Nasal cavity respiratory epithelium epithelial cell of viscerocranial mucosa (primary cell): Measurements from ENCODE around the gene KRTAP6-2. TPM values are rescaled to one million over a fixed set of nuclear protein-coding genes. Genes with fewer than 3 reads are reported as not detected.

ENCODE experiments used
- total RNA-seq: library from RNA; depleted of rRNA; stranded (reverse); fragments of >200 nt; gene quantifications from 2 replicates; pipeline ENCODE4 v1.2.3, GENCODE V29; 2014

KRTAP6-2 gene, protein sequence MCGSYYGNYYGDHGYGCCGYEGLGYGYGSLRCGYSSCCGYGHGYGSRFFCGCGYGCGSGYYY
- total RNA-seq: not detected in 2 replicates

DNA sequence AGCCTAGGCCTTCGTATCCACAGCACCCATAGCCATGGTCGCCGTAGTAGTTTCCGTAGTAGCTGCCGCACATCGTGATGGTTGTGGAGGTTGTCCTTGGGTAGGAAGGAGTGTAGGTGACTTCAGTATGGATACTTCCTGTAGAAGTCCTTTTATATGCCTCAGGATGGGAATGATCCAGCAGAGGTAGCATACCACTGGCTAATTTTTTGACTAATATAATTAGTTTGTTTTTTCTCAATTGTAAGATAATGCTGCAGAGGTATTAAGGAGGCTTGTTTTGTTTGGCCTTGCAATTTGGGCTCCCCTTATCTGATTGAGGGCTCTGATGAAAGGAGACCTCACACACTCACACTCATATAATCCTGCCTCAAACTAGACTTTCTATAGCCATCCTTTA is at the start of gene KRTAP6-2:
TSS of gene KRTAP6-2 (minus strand) at position 101 of the 400 bp plus-strand sequence. CDS start at position 73, 28 bp downstream.

DNA sequence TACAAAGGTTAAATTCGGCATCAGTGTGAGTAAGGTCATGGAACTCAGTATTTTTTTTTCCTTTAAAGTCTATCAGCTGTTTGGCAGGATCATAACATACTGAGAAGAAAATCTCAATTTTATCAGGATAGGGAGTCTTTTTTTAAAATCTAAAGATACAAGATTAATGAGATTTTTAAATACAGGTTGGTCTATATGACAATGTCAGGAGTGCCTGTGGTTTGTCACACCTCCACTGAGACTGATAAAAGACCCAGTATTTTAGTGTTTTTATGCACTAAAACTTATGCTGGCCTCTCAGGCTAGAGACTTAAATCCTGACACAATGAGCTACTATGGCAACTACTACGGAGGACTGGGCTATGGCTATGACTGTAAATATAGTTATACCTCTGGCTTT is 43.9 kb upstream of the KRTAP6-2 start, which contains the start of gene KRTAP20-3:
TSS of gene KRTAP20-3 (plus strand) at position 301 of the 400 bp plus-strand sequence.

DNA sequence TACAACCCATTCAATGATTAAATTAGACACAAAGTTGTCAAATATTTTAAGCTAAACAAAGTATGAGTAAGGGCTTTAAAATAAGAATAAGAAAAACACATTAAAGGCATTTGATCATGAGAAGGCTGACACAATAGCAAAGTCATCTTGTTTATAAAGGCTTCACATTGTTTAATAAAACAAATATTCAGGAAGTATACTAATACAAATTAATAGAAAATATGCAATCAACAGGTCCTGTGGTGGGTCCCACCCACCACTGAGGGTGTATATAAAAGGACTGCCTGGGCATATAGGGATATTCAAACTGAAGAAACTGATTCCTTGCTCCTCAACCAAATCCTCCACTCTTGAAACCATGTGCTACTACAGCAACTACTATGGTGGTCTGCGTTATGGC is 36.2 kb upstream of the KRTAP6-2 start, which contains the start of gene KRTAP20-2:
TSS of gene KRTAP20-2 (plus strand) at position 301 of the 400 bp plus-strand sequence. CDS start at position 359, 58 bp downstream.

DNA sequence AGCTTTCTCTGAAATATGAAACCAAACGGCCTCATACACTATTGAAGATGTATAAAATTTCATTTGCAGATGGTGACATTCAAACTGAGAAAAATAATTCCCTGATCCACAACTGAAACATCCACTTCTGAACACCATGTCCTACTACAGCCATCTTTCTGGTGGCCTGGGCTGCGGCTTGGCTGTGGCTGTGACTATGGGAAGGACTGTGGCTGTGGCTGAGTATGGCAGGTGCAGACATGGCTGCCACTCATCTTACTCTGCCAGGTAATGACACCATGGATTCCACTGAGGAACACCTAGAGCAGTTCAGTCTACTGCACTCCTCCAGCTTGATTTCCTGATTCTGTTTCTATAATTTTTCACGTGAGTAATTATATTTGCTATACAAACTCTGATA is 21.8 kb upstream of the KRTAP6-2 start, which contains the start of gene KRTAP20-4:
TSS of gene KRTAP20-4 (plus strand) at position 106 of the 400 bp plus-strand sequence.

DNA sequence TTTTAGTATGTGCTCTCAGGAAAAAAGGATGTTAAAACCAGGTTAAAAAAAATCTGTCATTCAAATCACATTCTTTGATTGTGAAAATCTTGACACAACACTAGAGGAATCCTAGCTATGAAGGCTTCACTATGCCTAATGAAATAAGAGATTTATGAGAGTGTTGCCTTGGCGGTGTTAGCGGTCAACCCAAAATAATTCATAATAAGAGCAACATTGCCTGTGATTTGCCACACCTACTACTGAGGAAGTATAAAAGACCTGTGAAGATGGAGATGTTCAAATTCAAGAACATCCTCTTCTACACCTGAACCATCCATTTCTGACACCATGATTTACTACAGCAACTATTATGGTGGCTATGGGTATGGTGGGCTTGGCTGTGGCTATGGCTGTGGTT is 17.4 kb upstream of the KRTAP6-2 start, which contains the start of gene KRTAP20-1:
TSS of gene KRTAP20-1 (plus strand) at position 301 of the 400 bp plus-strand sequence. CDS start at position 331, 30 bp downstream.

DNA sequence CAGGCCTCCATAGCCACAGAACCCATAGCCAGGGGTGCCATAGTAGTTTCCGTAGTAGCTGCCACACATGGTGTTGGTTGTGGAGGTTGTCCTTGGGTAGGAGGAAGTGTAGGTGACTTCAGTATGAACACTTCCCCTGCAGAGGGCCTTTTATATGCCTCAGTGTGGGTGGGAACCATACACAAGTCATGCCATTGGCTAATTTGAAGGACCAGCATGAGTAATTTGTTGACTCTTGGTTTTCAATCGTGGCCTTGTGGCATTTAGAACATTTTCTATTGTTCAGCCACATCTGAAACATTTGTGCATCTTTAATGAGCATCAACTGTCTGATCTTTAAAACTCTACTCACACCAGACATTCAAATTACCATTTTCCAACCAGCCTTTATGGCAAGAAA is 15.1 kb upstream of the KRTAP6-2 start, which contains the start of gene KRTAP6-1:
TSS of gene KRTAP6-1 (minus strand) at position 95 of the 400 bp plus-strand sequence. CDS start at position 69, 26 bp downstream.

DNA sequence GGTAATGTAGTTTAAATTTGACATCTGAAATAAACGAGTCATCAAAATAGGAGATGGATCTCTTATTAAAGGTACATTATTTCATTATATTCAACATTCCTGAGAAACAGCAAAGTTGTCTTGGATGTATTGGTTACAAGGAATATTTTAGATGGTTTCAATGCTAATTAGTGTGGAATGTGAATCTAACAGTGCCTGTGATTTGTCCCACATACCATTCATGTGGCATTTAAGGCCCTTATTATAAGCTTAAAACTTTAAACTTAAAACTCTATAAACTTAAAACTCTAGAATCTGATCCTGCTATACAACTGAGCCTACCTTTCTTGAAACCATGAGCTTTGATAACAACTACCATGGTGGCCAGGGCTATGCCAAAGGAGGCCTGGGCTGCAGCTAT is 2.1 kb upstream of the KRTAP6-2 start, which contains the start of gene KRTAP22-1:
TSS of gene KRTAP22-1 (plus strand) at position 301 of the 400 bp plus-strand sequence.

DNA sequence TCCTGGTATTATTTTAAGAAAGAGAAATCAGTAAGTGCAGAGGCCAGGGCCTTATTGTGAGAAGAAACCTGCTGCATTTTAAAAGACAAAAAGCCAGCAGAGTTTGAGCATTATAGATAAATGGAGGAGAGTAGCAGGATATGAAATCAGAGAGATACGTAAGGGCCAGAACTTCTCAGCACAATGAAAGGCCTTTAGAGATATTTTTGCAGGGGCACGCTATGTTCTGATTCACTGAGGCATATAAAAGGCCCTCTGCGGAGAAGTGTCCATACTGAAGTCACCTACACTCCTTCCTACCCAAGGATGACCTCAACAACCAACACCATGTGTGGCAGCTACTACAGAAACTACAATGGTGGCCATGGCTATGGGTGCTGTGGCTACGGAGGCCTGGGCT is 6.6 kb downstream of the KRTAP6-2 start, which contains the start of gene KRTAP6-3:
TSS of gene KRTAP6-3 (plus strand) at position 301 of the 400 bp plus-strand sequence. CDS start at position 307, 6 bp downstream.

DNA sequence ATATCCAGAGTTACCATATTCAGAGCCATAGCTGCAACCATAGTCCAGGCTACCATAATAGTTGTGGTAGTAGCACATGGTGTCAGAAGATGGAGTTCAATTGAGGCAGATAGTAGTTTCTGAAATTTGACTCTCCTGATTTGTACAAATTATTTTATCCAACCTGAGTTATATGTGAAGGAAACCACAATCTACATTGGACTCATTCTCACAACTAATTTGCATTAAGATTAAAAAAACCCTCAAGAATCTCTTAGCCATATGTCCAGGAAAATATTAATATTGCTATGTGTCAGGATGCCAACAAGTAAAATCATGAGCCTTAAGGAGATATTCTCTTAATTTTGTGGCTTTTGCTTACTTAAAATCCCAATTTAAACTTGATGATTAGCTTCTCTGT is 8.4 kb downstream of the KRTAP6-2 start, which contains the start of gene KRTAP22-2:
TSS of gene KRTAP22-2 (minus strand) at position 101 of the 400 bp plus-strand sequence.

DNA sequence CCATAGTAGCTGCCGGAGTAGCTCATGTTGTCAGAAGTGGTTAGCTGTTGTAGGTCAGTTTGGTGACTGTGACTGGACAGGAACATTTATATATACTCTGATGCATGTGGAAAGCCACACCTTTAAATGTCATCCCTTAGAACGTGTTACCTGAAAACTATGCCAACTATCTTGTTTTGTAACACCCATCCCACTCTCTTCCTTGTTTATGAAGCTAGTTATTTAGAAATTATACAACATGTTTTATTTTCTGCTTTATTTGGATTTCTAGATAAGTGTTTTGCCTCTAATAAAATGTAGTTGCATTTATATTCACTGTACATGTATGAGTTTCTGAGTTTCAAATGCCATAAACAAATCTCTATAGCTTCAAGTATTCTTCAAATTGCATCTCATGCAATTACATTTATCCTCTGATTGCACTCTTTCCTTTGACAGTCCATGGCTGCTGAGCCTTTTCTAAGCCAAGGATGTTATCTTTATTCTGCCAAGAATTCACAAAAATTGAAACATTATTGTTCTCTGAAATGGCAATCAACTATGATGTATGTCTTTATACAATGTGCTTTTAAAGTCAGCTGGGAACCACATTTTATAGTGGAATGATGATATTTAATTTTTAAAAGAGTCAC is 37.3 kb downstream of the KRTAP6-2 start, which contains the start of gene KRTAP19-7:
TSS of gene KRTAP19-7 (minus strand) at position 51 of the 632 bp plus-strand sequence. CDS start at position 26, 25 bp downstream.

Other genes starting within 250 kb of the KRTAP6-2 start
- not detected in 2 replicates for gene KRTAP13-2, start 226.6 kb downstream of the KRTAP6-2 start, total RNA-seq
- not detected in 2 replicates for gene KRTAP13-1, start 202.9 kb downstream of the KRTAP6-2 start, total RNA-seq
- not detected in 2 replicates for gene KRTAP13-3, start 173.0 kb downstream of the KRTAP6-2 start, total RNA-seq
- not detected in 2 replicates for gene KRTAP13-4, start 168.7 kb downstream of the KRTAP6-2 start, total RNA-seq
- not detected in 2 replicates for gene KRTAP15-1, start 158.6 kb downstream of the KRTAP6-2 start, total RNA-seq
- gene KRTAP19-1, start 118.5 kb downstream of the KRTAP6-2 start, total RNA-seq: not detected in 2 replicates
- not detected in 2 replicates for gene KRTAP19-2, start 111.5 kb downstream of the KRTAP6-2 start, total RNA-seq
- gene KRTAP19-3, start 106.9 kb downstream of the KRTAP6-2 start, total RNA-seq: not detected in 2 replicates
- not detected in 2 replicates for gene KRTAP19-4, start 101.7 kb downstream of the KRTAP6-2 start, total RNA-seq
- not detected in 2 replicates for gene KRTAP19-5, start 96.8 kb downstream of the KRTAP6-2 start, total RNA-seq
- not detected in 2 replicates for gene KRTAP19-6, start 57.0 kb downstream of the KRTAP6-2 start, total RNA-seq
- gene KRTAP19-7, start 37.6 kb downstream of the KRTAP6-2 start, total RNA-seq: not detected in 2 replicates
- gene KRTAP22-2, start 8.5 kb downstream of the KRTAP6-2 start, total RNA-seq: not detected in 2 replicates
- gene KRTAP6-3, start 6.5 kb downstream of the KRTAP6-2 start, total RNA-seq: not detected in 2 replicates
- gene KRTAP22-1, start 2.2 kb upstream of the KRTAP6-2 start, total RNA-seq: not detected in 2 replicates
- gene KRTAP6-1, start 15.0 kb upstream of the KRTAP6-2 start, total RNA-seq: not detected in 2 replicates
- gene KRTAP20-1, start 17.5 kb upstream of the KRTAP6-2 start, total RNA-seq: not detected in 2 replicates
- not detected in 2 replicates for gene KRTAP20-4, start 21.7 kb upstream of the KRTAP6-2 start, total RNA-seq
- gene KRTAP20-2, start 36.3 kb upstream of the KRTAP6-2 start, total RNA-seq: not detected in 2 replicates
- not detected in 2 replicates for gene KRTAP20-3, start 44.0 kb upstream of the KRTAP6-2 start, total RNA-seq
- not detected in 2 replicates for gene KRTAP21-3, start 119.9 kb upstream of the KRTAP6-2 start, total RNA-seq
- not detected in 2 replicates for gene KRTAP21-2, start 148.4 kb upstream of the KRTAP6-2 start, total RNA-seq
- not detected in 2 replicates for gene KRTAP21-1, start 156.5 kb upstream of the KRTAP6-2 start, total RNA-seq
- gene KRTAP8-1, start 214.4 kb upstream of the KRTAP6-2 start, total RNA-seq: not detected in 2 replicates
- gene KRTAP7-1, start 230.9 kb upstream of the KRTAP6-2 start, total RNA-seq: not detected in 2 replicates